Endothelial cell of umbilical vein (primary cell): ENCODE results near the gene KRT81. TPM values are rescaled to one million over a fixed set of nuclear protein-coding genes. Genes with fewer than 3 reads are reported as not detected.

Source experiments
- BruUV-seq: library from RNA; stranded (reverse); fragments of 400-500 nt; replicated peaks from 2 replicates; lab custom pipeline; 2021; lab: Mats Ljungman, UMichigan
- CTCF ChIA-PET: fragments of 300-600, 350-600 bp; sonication (Branson Sonifier 250); formaldehyde crosslinking; loops from one replicate; lab custom pipeline; 2021; ENCODE audit warnings: antibody characterized with exemption, inconsistent platforms; lab: Charles Lee
- POLR2A ChIA-PET: fragments of 300-600, 350-600 bp; sonication (Branson Sonifier 250); formaldehyde crosslinking; loops from one replicate; lab custom pipeline; 2021; ENCODE audit warnings: antibody characterized with exemption, inconsistent platforms; lab: Charles Lee
- DNase-seq: peaks from one replicate; pipeline ENCODE4 v3.0.0-alpha.2; 2011; ENCODE audit warnings: low read depth, low spot score
- FAIRE-seq: peaks from 2 replicates; lab custom pipeline; 2011; peaks lifted over from hg19 to GRCh38; lab: Jason Lieb, UNC
- H2AFZ ChIP-seq: 2 replicates; pipeline ENCODE4 v1.6.0; 2012; ENCODE audit warnings: low read depth, low read length, control low read depth, inconsistent platforms
- H3K27ac ChIP-seq: 2 replicates; pipeline ENCODE4 v1.5.1; 2011; ENCODE audit warnings: low read depth, mild to moderate bottlenecking, control low read depth, low read length, moderate library complexity; ENCODE audit not compliant: insufficient read depth
- H3K27me3 ChIP-seq, 2 experiments: 2 replicates each; pipeline versions ENCODE4 v1.6.0 to v1.6.1; 2011; ENCODE audit warnings: low read length in 2 of 2, mixed read lengths in 1 of 2; ENCODE audit not compliant: control insufficient read depth in 2 of 2, insufficient read depth in 2 of 2
- H3K36me3 ChIP-seq, 2 experiments: 2 replicates in 1 of 2; 3 replicates in 1 of 2; pipeline ENCODE4 v1.5.1; 2011; ENCODE audit warnings: low read length in 2 of 2, mild to moderate bottlenecking in 1 of 2, moderate library complexity in 1 of 2; ENCODE audit not compliant: control insufficient read depth in 2 of 2, insufficient read depth in 2 of 2; ENCODE audit errors: extremely low read depth in 1 of 2
- H3K4me1 ChIP-seq: 3 replicates; pipeline ENCODE4 v1.5.1; 2011; ENCODE audit warnings: mild to moderate bottlenecking, low read length; ENCODE audit not compliant: control insufficient read depth, insufficient read depth; ENCODE audit errors: extremely low read depth
- H3K4me2 ChIP-seq: 2 replicates; pipeline ENCODE4 v1.6.1; 2011; ENCODE audit warnings: low read length, control low read depth, mixed read lengths; ENCODE audit not compliant: insufficient read depth
- H3K4me3 ChIP-seq, 3 experiments: fragments of 200-600 bp in 1 of 3; sonication (generic), shearing (Covaris generic) in 1 of 3; replicated peaks in 1 of 3; 2 replicates each; pipeline ENCODE4 v1.5.1; 2011 to 2016; ENCODE audit warnings: control low read depth in 3 of 3, low read length in 3 of 3, mild to moderate bottlenecking in 2 of 3, inconsistent platforms in 1 of 3, low read depth in 1 of 3, moderate library complexity in 1 of 3; ENCODE audit not compliant: insufficient read depth in 1 of 3
- H3K79me2 ChIP-seq: 2 replicates; pipeline ENCODE4 v1.6.0; 2012; ENCODE audit warnings: low read length, inconsistent platforms; ENCODE audit not compliant: control insufficient read depth, insufficient read depth
- H3K9ac ChIP-seq: replicated peaks from 2 replicates; pipeline ENCODE3; 2011; ENCODE audit warnings: low read length, control low read depth; ENCODE audit not compliant: insufficient read depth; ENCODE audit errors: extremely low read depth
- H3K9me1 ChIP-seq: replicated peaks from 3 replicates; pipeline ENCODE4 v1.6.0; 2011; ENCODE audit warnings: mild to moderate bottlenecking, low read length; ENCODE audit not compliant: control insufficient read depth, insufficient read depth; ENCODE audit errors: extremely low read depth
- H3K9me3 ChIP-seq: replicated peaks from 2 replicates; pipeline ENCODE4 v1.5.1; 2012; ENCODE audit warnings: low read length, inconsistent platforms; ENCODE audit not compliant: control insufficient read depth, insufficient read depth
- H4K20me1 ChIP-seq: replicated peaks from 2 replicates; pipeline ENCODE3; 2011; ENCODE audit warnings: mild to moderate bottlenecking, low read length; ENCODE audit not compliant: control insufficient read depth, insufficient read depth; ENCODE audit errors: extremely low read depth
- EZH2 ChIP-seq: IDR thresholded peaks from 2 replicates; pipeline ENCODE4 v1.6.1; 2012; ENCODE audit warnings: borderline replicate concordance, low read depth, mild to moderate bottlenecking, moderate library complexity, low read length, inconsistent platforms; ENCODE audit not compliant: severe bottlenecking
- FOS ChIP-seq: IDR thresholded peaks from 2 replicates; pipeline ENCODE4 v1.6.1; 2011; ENCODE audit warnings: mild to moderate bottlenecking, low read length, moderate library complexity, borderline replicate concordance; ENCODE audit not compliant: insufficient read depth
- GATA2 ChIP-seq: IDR thresholded peaks from 2 replicates; pipeline ENCODE4 v1.7.0; 2011; ENCODE audit warnings: low read depth, mild to moderate bottlenecking, moderate library complexity, mixed read lengths, low read length; ENCODE audit not compliant: insufficient read length, insufficient read depth
- JUN ChIP-seq: IDR thresholded peaks from 2 replicates; pipeline ENCODE4 v1.6.1; 2011; ENCODE audit warnings: borderline replicate concordance, low read depth; ENCODE audit not compliant: insufficient read length, insufficient read depth
- MYC ChIP-seq: IDR thresholded peaks from one replicate; pipeline ENCODE4 v1.6.1; 2011; ENCODE audit warnings: mild to moderate bottlenecking, low read depth, low read length
- POLR2A ChIP-seq: IDR thresholded peaks from 2 replicates; pipeline ENCODE4 v1.6.1; 2012; ENCODE audit warnings: low read depth, mild to moderate bottlenecking, control low read depth, low read length
- POLR2AphosphoS5 ChIP-seq: IDR thresholded peaks from 2 replicates; pipeline ENCODE4 v1.6.1; 2012; ENCODE audit warnings: low read depth, mild to moderate bottlenecking, control low read depth, low read length, moderate library complexity; ENCODE audit not compliant: insufficient read depth
- dilution Hi-C: fragments of 300-500 bp; cut with MboI; formaldehyde crosslinking; loops from one replicate; pipeline ENCODE4 v1.15.0; 2019; ENCODE audit warnings: low sequenced_read_pairs; ENCODE audit not compliant: extremely low pct_ligation_motif_present
- intact Hi-C: fragments of 100-400 bp; cut with micrococcal nuclease; formaldehyde crosslinking; loops from one replicate; pipeline ENCODE4 v1.10.0; 2022
- polyA plus RNA-seq, 4 experiments: library from polyadenylated mRNA; depleted of rRNA in 3 of 4; stranded (reverse) in 3 of 4; unstranded in 1 of 4; fragments of >200 nt; gene quantifications; 2 replicates each; pipeline versions ENCODE4 v1.2.1 to v1.2.3, GENCODE V29; 2011 to 2012; ENCODE audit warnings: missing spikeins in 1 of 4
- total RNA-seq: library from RNA; stranded (reverse); gene quantifications from 2 replicates; pipeline ENCODE4 v1.2.3, GENCODE V29; 2021
- TF ChIP-seq, protein P1 (sequence below), 2 donors: IDR thresholded peaks; 1 replicate in 1 of 2; 2 replicates in 1 of 2; pipeline ENCODE4 v1.5.1; 2011; ENCODE audit warnings: low read length in 2 of 2, mild to moderate bottlenecking in 2 of 2, moderate library complexity in 2 of 2, control low read depth in 1 of 2, inconsistent platforms in 1 of 2, low read depth in 1 of 2; ENCODE audit not compliant: insufficient read depth in 1 of 2; ENCODE audit errors: extremely low read depth in 1 of 2
- TF ChIP-seq, protein P2 (sequence below): IDR thresholded peaks from 2 replicates; pipeline ENCODE4 v1.6.1; 2011; ENCODE audit not compliant: insufficient read depth, insufficient read length

The KRT81 gene
- total and polyA plus RNA-seq, 2 donors (not counting 3 experiments of a cell fraction or from before 2014, with no cell fraction given) = not detected

DNA sequence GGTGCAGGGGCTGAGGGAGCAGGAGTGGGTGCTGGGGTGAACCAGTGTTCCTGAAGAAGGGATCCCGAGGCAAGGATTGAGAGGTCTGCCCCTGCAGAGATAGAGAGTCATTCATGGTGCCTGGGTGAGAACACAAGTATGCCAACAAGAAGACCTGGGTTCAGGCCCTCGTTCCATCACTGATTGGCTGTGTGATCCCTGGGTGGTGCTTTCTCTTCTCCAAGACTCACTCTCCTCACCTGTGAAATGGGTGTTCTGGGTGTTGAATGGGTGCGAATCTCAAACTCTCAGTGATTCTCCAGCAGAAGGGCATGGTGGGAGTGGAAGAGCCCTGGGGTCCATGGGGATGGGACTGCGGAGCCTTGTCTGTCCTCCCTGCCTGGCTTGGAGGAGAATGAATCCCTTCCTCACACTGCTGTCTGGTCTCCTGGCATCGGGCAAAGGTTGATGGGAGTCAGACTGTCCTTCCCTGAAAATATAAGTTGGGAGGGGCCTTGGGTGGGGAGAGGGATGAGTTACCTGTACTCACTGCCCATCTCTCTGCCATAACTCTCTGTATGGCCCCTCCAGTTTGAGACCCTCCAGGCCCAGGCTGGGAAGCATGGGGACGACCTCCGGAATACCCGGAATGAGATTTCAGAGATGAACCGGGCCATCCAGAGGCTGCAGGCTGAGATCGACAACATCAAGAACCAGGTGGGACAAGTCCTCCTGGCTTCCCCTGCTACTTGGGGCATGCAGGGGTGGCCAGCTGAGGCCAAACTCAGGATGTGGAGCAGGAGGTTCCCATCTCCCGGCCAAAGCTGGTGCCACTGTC, 48.7 kb downstream of the KRT81 start:
- no peak overlapping the region for H3K9ac ChIP-seq
- CTCF ChIA-PET = interaction anchor here (0.8 to 2.2 kb wide), 4 partner anchors 9 to 39 kb away, joined by 3 to 10 read pairs (median 4); partner anchors contain the start of gene KRT7
- BruUV-seq = no TSS peak

DNA sequence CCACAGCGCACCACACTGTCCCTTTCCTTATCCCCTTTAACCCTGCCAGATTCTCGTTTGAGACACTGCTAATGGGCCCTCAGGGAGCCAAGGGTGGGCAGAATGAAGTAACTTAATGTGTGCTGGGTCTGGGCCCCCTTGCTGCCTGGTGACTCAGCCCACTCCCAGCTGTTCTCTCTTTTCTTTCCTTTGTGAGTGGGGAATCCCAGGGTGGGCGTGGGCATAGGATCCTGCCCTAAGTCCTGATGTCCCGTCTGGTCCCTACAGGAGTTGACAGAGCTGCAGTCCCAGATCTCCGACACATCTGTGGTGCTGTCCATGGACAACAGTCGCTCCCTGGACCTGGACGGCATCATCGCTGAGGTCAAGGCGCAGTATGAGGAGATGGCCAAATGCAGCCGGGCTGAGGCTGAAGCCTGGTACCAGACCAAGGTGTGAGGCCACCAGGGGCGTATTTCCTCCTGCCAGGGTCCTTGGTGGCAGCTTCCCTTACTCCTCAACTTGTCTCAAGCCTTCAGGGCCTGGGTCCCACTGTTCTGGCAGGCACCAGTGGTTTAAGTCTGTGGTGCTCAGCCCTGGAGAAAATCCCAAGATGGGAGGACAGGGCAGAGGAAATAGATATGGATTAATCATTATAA, 50.0 kb downstream of the KRT81 start:
- no TSS peak for BruUV-seq
- Histone ChIP-seq H3K9ac (no peak overlapping the region), H3K9me1 (no peaks in the 10 kb centered on the region), H3K27ac (no peak overlapping the region), H3K36me3 (peaks cover 0 to 5% of the 10 kb centered on the region in 2 experiments), H4K20me1 (no peaks in the 10 kb centered on the region), H3K4me3 (no peak overlapping the region), H3K79me2 (no peaks in the 10 kb centered on the region), H3K4me2 (no peak overlapping the region), H3K9me3 (no peaks in the 10 kb centered on the region), H3K27me3 (no peaks in the 10 kb centered on the region), H2AFZ (no peak overlapping the region), H3K4me1 (peaks cover 18% of the 10 kb centered on the region)
- intact Hi-C loops = no loop called here
- DNase-seq = no peak
- ChIA-PET CTCF (interaction anchor here (1.3 kb wide), 1 partner anchor 85 kb away, joined by 3 read pairs; no protein-coding TSS in a partner anchor), POLR2A (no interaction called here)
- dilution Hi-C loops = no loop called here
- no peak for FAIRE-seq
- TF ChIP-seq MYC (no peak), EZH2 (no peak), POLR2A (no peak), FOS (no peak), GATA2 (no peak), JUN (no peak), POLR2AphosphoS5 (no peak)
- TF ChIP-seq, protein P1, sequence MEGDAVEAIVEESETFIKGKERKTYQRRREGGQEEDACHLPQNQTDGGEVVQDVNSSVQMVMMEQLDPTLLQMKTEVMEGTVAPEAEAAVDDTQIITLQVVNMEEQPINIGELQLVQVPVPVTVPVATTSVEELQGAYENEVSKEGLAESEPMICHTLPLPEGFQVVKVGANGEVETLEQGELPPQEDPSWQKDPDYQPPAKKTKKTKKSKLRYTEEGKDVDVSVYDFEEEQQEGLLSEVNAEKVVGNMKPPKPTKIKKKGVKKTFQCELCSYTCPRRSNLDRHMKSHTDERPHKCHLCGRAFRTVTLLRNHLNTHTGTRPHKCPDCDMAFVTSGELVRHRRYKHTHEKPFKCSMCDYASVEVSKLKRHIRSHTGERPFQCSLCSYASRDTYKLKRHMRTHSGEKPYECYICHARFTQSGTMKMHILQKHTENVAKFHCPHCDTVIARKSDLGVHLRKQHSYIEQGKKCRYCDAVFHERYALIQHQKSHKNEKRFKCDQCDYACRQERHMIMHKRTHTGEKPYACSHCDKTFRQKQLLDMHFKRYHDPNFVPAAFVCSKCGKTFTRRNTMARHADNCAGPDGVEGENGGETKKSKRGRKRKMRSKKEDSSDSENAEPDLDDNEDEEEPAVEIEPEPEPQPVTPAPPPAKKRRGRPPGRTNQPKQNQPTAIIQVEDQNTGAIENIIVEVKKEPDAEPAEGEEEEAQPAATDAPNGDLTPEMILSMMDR (IDR thresholded peaks at IDR 0.05; ENCODE audit: extremely low read depth in 1 of 2, insufficient read depth in 1 of 2, low read depth in 1 of 2, low read length in 2 of 2) = no peak
- TF ChIP-seq, protein P2, sequence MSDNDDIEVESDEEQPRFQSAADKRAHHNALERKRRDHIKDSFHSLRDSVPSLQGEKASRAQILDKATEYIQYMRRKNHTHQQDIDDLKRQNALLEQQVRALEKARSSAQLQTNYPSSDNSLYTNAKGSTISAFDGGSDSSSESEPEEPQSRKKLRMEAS = no peak

More for the DNA sequence above, 48.7 kb downstream of the KRT81 start:
- H3K4me1 ChIP-seq = peaks cover 23% of the 10 kb centered on the region
- no peak overlapping the region for H2AFZ ChIP-seq
- FAIRE-seq (no peak), DNase-seq (no peak)
- H3K27me3 ChIP-seq = no peaks in the 10 kb centered on the region
- H3K4me2 ChIP-seq = no peak overlapping the region
- H3K9me1 ChIP-seq = no peaks in the 10 kb centered on the region
- no peak overlapping the region for H3K27ac ChIP-seq
- no peaks in the 10 kb centered on the region for H3K9me3 ChIP-seq
- intact Hi-C loops (no loop called here), dilution Hi-C loops (no loop called here)
- no peak overlapping the region for H3K4me3 ChIP-seq
- no peaks in the 10 kb centered on the region for H3K79me2 ChIP-seq
- peaks cover 0 to 5% of the 10 kb centered on the region in 2 experiments for H3K36me3 ChIP-seq
- H4K20me1 ChIP-seq = no peaks in the 10 kb centered on the region
- peak; percentile 38 for TF ChIP-seq POLR2A
- no peak for TF ChIP-seq GATA2
- POLR2A ChIA-PET = no interaction called here
